GM19238 (cell line): ENCODE data around the gene RAD51B.
"Not testable (repeated sequence)": the region's sequence is repeated elsewhere in the genome, so short reads cannot be mapped to it uniquely, and the experiment has no call there.

Experiments
- DNase-seq: peaks from one replicate; pipeline ENCODE4 v3.0.0; 2011; ENCODE audit warnings: low spot score; ENCODE audit not compliant: insufficient read length

The RAD51B gene

DNA sequence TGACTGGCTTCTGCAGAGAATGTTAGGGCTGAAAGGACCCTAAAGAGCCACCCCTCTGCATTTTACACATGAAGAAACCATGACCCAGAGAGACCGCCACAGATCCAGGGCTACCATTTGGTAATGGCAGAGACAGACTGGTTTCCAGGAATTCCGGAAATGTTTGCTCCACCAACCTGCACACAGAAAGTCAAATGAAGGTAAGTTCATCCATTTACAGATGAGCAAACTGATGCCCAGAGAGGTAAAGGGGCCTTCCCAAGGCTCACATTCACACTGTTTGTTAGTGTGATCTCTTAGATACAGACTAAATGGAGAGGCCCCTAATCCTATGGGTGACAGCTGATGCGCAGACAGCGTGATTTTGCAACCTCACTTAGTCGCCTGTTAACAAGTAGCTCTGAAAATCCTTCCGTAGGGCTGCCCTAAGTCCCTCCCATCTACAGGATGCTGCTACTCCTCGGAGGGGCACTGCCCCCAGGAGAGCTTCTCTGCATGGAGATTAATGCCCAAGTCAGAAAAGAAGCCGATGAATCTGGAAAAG lies 939.5 kb downstream of the RAD51B start:
- no peak for DNase-seq

DNA sequence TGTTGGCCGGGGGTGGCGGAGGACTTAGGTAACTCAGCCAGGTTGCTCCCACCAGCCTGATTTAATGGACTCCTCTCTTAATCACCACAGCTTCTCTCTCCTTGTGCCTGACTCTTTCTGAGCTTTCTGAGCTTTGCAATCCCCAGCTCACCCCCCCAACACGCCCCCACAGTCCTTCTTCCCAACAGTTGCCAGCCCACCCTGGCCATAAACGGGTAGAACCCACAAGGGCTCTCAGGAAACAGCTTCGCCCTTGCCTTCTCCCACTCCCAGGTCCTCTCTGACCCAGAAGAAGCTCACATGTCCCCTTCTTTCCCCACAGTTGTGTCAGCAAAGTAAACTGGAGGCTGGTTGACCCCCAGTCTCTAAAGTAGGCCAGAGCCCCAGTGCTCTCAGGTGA lies 940.4 kb downstream of the RAD51B start:
- no peak for DNase-seq

GRCh38 chr14:68760761-68761160 lies 941.2 kb downstream of the RAD51B start:
- no peak for DNase-seq

DNA sequence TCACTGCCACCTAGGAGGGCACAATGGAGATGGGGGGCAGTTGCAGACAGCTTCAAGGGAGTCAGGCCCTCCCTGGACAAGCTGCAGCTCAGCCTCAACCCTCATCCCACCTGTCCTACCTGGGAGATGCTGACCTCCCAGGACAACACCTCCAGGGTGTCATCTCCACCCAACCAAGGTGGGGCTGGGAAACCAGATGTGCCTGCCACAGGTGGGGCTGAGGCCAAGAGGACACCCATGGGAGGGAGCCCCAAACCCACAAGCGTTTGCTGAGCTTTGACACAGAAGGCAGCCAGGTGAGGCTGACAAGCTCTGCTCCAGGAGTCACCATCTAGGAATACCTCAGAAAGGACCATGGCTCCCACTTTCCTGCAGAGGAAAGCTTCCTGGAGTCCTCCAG lies 941.8 kb downstream of the RAD51B start:
- DNase-seq: no peak

GRCh38 chr14:68762953-68763764 lies 943.6 kb downstream of the RAD51B start:
- no peak for DNase-seq

GRCh38 chr14:68763843-68764242 lies 944.3 kb downstream of the RAD51B start:
- not testable (repeated sequence) for DNase-seq

GRCh38 chr14:68766299-68767247 lies 947.0 kb downstream of the RAD51B start:
- no peak for DNase-seq

DNA sequence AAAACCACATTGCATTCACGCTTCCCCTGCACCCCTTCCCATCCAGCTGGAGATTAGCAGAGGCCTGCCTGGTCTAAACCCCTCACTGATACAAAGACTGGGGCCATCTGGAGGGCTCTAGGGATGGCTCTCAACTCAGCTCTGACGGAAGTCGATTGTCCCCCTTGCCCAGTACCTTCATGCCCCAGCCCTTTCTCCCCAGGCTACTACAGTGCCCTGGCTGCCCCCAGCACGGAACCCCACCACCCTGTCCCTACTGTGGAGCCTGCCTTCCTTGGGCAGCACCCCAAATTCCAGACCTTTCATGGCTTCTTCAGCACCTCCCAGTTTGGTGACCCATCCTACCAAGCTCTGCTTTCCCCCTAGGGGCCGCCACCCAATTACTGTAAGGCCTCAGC lies 947.7 kb downstream of the RAD51B start:
- no peak for DNase-seq

DNA sequence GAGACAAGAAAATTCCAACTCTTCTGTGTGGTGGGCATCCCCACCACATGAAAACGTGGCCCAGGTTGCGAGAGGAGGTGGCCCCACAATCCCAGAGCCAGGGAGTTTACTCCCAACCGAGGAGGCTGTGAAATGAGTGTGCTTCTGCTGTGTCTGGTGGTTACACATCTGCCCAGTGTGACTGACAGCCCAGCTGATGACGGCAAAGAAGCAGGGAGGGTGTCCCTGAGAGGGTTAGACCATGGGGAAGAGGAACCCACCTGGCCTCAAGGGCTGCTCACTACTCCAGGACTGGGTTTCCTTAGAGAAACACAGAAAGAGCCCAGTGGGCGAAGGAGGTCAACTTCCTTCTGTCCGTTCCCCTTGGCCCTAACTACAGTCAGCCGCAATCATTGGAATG lies 948.7 kb downstream of the RAD51B start:
- DNase-seq: no peak

GRCh38 chr14:68770051-68770450 lies 950.5 kb downstream of the RAD51B start:
- DNase-seq: no peak

DNA sequence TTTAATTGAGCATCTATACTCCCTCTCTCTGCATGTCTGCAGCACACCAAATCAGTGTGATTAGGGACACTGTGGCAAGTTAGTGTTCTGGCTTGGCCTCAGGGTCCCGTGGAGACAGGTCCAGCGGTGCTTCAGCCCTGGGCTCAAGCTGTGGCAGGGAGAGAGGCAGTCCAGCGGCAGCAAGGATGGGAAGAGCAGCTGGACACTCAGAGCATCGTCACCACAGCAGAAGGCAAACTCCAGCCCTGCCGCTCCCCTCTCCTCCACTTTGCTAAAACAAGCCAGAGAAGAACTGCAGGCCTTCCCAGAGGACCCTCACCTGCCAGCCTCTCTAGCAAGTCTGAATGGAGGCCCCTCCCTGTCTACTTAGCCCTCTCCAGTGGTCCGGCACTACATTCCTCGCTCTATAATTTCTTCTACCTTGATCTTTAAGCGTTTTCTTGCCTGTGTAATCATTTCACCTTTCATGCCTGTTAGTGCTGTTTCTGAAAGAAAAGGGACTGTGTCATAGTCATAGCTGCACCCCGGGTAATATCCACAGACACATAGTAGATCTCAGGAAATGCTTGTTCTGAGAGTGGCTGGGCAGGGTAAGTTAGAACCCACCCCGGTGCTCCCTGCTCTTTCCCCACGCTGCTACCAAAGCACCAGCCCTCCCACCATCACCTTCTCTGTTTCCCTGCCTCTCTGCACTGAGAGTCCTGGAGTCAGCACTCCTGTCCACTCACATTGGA lies 951.1 kb downstream of the RAD51B start:
- DNase-seq: no peak

- no peak for DNase-seq
Measured at GRCh38 chr14:68771631-68772030, 952.1 kb downstream of the RAD51B start.

DNA sequence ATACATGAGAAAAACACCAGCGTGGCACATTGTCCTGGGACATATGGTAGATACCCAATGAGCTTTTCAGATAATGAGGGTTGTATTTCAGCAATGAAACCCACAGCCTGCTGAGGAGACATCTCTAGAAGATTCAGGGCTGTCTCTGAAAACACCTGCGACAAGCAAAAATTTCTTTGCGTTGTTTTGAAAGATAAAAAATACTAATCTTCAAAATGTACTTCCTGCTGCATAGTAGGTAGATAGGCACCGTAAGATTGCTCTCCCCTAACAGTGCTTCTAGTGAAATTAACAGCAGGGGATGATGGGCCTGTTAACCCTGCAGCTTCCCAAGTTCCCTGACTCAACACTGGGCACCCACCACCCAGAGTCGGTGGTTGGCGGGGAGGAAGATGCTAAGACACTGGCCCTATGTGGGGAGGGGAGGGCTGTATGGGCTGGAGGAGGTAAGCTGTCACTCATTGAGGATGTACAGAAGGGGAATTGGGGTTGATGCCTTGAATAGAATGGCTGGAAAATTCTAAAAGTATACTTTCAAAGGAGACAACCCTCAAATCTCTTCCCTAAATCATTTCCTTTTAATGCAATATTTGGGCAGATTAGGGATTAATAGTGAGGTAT lies 953.3 kb downstream of the RAD51B start:
- no peak for DNase-seq

GRCh38 chr14:68774771-68775613 lies 955.4 kb downstream of the RAD51B start:
- no peak for DNase-seq

GRCh38 chr14:68775614-68776126 lies 956.1 kb downstream of the RAD51B start:
- no peak for DNase-seq

DNA sequence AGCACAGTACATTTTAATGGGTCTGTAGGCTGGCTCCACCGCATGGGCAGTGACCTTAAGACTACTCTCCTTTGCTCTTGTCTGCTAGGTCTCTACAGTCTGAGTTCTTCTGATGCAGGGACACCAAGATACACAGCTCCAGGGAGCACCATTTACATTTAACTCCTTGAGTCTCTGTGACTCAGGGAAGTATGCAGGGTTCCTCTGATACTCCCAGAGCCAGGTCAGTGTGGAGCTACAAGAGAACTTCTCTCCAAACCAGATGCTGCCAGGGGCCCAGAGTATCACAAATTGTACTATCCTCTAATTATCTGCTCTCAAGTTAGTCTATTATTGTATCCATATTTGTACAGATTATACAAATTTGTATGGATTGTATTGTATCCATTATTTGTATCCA lies 958.1 kb downstream of the RAD51B start:
- no peak for DNase-seq
